ENCODE data around the gene TSR3.

TSR3 gene

GRCh38 chr16:1366712-1367299, 15.1 kb upstream of the TSR3 start:
- no peak for TF ChIP-seq REST (IDR thresholded peaks at IDR 0.05; ENCODE audit: insufficient read depth in 1 of 2, low read depth in 2 of 2, low read length in 2 of 2)
- TF ChIP-seq SIN3A (IDR thresholded peaks at IDR 0.05; ENCODE audit: borderline replicate concordance, insufficient read depth, low read length): no peak
- no peak for TF ChIP-seq POLR2AphosphoS5 (IDR thresholded peaks at IDR 0.05; ENCODE audit: low read depth, low read length)
- TF ChIP-seq TAF1 (IDR thresholded peaks at IDR 0.05; ENCODE audit: borderline replicate concordance, insufficient read depth, low read length): no peak
- TF ChIP-seq FOXP2 (optimal IDR thresholded peaks at IDR 0.05; ENCODE audit: borderline replicate concordance, extremely low read depth, extremely low read length, insufficient read depth): no peak

GRCh38 chr16:1366060-1366711, 14.5 kb upstream of the TSR3 start:
- TF ChIP-seq FOXP2 (optimal IDR thresholded peaks at IDR 0.05; ENCODE audit: borderline replicate concordance, extremely low read depth, extremely low read length, insufficient read depth) (no peak), TAF1 (IDR thresholded peaks at IDR 0.05; ENCODE audit: borderline replicate concordance, insufficient read depth, low read length) (no peak), SIN3A (IDR thresholded peaks at IDR 0.05; ENCODE audit: borderline replicate concordance, insufficient read depth, low read length) (no peak), POLR2AphosphoS5 (IDR thresholded peaks at IDR 0.05; ENCODE audit: low read depth, low read length) (no peak), REST (IDR thresholded peaks at IDR 0.05; ENCODE audit: insufficient read depth in 1 of 2, low read depth in 2 of 2, low read length in 2 of 2) (no peak)

- TF ChIP-seq SIN3A (IDR thresholded peaks at IDR 0.05; ENCODE audit: borderline replicate concordance, insufficient read depth, low read length) (no peak), REST (IDR thresholded peaks at IDR 0.05; ENCODE audit: insufficient read depth in 1 of 2, low read depth in 2 of 2, low read length in 2 of 2) (no peak), POLR2AphosphoS5 (IDR thresholded peaks at IDR 0.05; ENCODE audit: low read depth, low read length) (no peak), FOXP2 (optimal IDR thresholded peaks at IDR 0.05; ENCODE audit: borderline replicate concordance, extremely low read depth, extremely low read length, insufficient read depth) (no peak), TAF1 (IDR thresholded peaks at IDR 0.05; ENCODE audit: borderline replicate concordance, insufficient read depth, low read length) (no peak)
Observed at GRCh38 chr16:1364510-1364909, 12.8 kb upstream of the TSR3 start.

GRCh38 chr16:1363501-1364041, 11.9 kb upstream of the TSR3 start:
- TF ChIP-seq POLR2AphosphoS5 (IDR thresholded peaks at IDR 0.05; ENCODE audit: low read depth, low read length) (no peak), FOXP2 (optimal IDR thresholded peaks at IDR 0.05; ENCODE audit: borderline replicate concordance, extremely low read depth, extremely low read length, insufficient read depth) (peak; percentile 17), TAF1 (IDR thresholded peaks at IDR 0.05; ENCODE audit: borderline replicate concordance, insufficient read depth, low read length) (no peak)

- no peak for TF ChIP-seq REST (IDR thresholded peaks at IDR 0.05; ENCODE audit: insufficient read depth in 1 of 2, low read depth in 2 of 2, low read length in 2 of 2)
- no peak for TF ChIP-seq SIN3A (IDR thresholded peaks at IDR 0.05; ENCODE audit: borderline replicate concordance, insufficient read depth, low read length)
- TF ChIP-seq POLR2AphosphoS5 (IDR thresholded peaks at IDR 0.05; ENCODE audit: low read depth, low read length): no peak
- no peak for TF ChIP-seq TAF1 (IDR thresholded peaks at IDR 0.05; ENCODE audit: borderline replicate concordance, insufficient read depth, low read length)
- no peak for TF ChIP-seq FOXP2 (optimal IDR thresholded peaks at IDR 0.05; ENCODE audit: borderline replicate concordance, extremely low read depth, extremely low read length, insufficient read depth)
Observed at GRCh38 chr16:1362807-1363206, 11.1 kb upstream of the TSR3 start.
